Measurements from ENCODE around the gene SORCS1.

Gene SORCS1

GRCh38 chr10:106795619-106796018, 368.9 kb downstream of the SORCS1 start:
- no peak for DNase-seq

GRCh38 chr10:106793617-106794016, 370.9 kb downstream of the SORCS1 start:
- DNase-seq, result no peak

GRCh38 chr10:106789623-106790022, 374.9 kb downstream of the SORCS1 start:
- DNase-seq, result no peak

GRCh38 chr10:106788982-106789381, 375.5 kb downstream of the SORCS1 start:
- no peak for DNase-seq

GRCh38 chr10:106785528-106785927, 379.0 kb downstream of the SORCS1 start:
- DNase-seq, result no peak

GRCh38 chr10:106780632-106781031, 383.9 kb downstream of the SORCS1 start:
- DNase-seq, result no peak

GRCh38 chr10:106777841-106778240, 386.7 kb downstream of the SORCS1 start:
- no peak for DNase-seq

GRCh38 chr10:106775127-106775526, 389.4 kb downstream of the SORCS1 start:
- DNase-seq, result no peak

- no peak for DNase-seq
Measured at GRCh38 chr10:106772957-106773356, 391.5 kb downstream of the SORCS1 start.

- no peak for DNase-seq
Measured at GRCh38 chr10:106771154-106771553, 393.4 kb downstream of the SORCS1 start.

GRCh38 chr10:106768204-106768603, 396.3 kb downstream of the SORCS1 start:
- DNase-seq, result no peak

- DNase-seq, result no peak
Measured at GRCh38 chr10:106765928-106766327, 398.6 kb downstream of the SORCS1 start.

- no peak for DNase-seq
Measured at GRCh38 chr10:106765241-106765754, 399.2 kb downstream of the SORCS1 start.

- no peak for DNase-seq
Measured at GRCh38 chr10:106764360-106764759, 400.1 kb downstream of the SORCS1 start.

- DNase-seq, result no peak
Measured at GRCh38 chr10:106761906-106762305, 402.6 kb downstream of the SORCS1 start.

GRCh38 chr10:106757521-106757920, 407.0 kb downstream of the SORCS1 start:
- DNase-seq, result no peak

GRCh38 chr10:106751091-106751490, 413.4 kb downstream of the SORCS1 start:
- no peak for DNase-seq

GRCh38 chr10:106746868-106747267, 417.6 kb downstream of the SORCS1 start:
- no peak for DNase-seq

- no peak for DNase-seq
Measured at GRCh38 chr10:106741006-106741530, 423.4 kb downstream of the SORCS1 start.

GRCh38 chr10:106740071-106740470, 424.4 kb downstream of the SORCS1 start:
- DNase-seq, result no peak

GRCh38 chr10:106734220-106734619, 430.3 kb downstream of the SORCS1 start:
- no peak for DNase-seq

- DNase-seq, result no peak
Measured at GRCh38 chr10:106728232-106728631, 436.3 kb downstream of the SORCS1 start.

- DNase-seq, result no peak
Measured at GRCh38 chr10:106727170-106727569, 437.3 kb downstream of the SORCS1 start.

- DNase-seq, result no peak
Measured at GRCh38 chr10:106722524-106722923, 442.0 kb downstream of the SORCS1 start.

GRCh38 chr10:106720683-106721082, 443.8 kb downstream of the SORCS1 start:
- no peak for DNase-seq

All from CD4-positive, alpha-beta T cell treated with Interleukin-15 for 1 hour (primary cell).